Right lobe of liver (tissue), 6 donors: ENCODE results near the gene TMEM178A. TPM values are rescaled to one million over a fixed set of nuclear protein-coding genes. Genes with fewer than 3 reads are reported as not detected.

ENCODE experiments used
- ATAC-seq, 4 donors: fragments of 200-7000 bp; cut with Tn5 transposase; one replicate each; pipeline ENCODE4 v1.9.1; 2020; ENCODE audit warnings: mild to moderate bottlenecking in 4 of 4, moderate library complexity in 4 of 4
- DNase-seq, 3 donors: peaks; one replicate each; pipeline ENCODE4 v3.0.0-alpha.2; 2020
- H3K27ac ChIP-seq, 3 donors: fragments of 200-600 bp; one replicate each; pipeline ENCODE4 v1.8.0; 2022
- H3K27me3 ChIP-seq, 2 donors: fragments of 200-600 bp; one replicate each; pipeline ENCODE4 v1.8.0; 2022
- H3K36me3 ChIP-seq, 4 donors: fragments of 200-600 bp; sonication (generic) in 1 of 4; one replicate each; pipeline versions ENCODE4 v1.5.1 to v1.8.0; 2017 to 2022; ENCODE audit warnings: control low read depth in 1 of 4
- H3K4me1 ChIP-seq, 4 donors: fragments of 200-600 bp; sonication (generic) in 1 of 4; one replicate each; pipeline versions ENCODE4 v1.5.1 to v1.8.0; 2017 to 2022; ENCODE audit warnings: control low read depth in 1 of 4
- H3K4me3 ChIP-seq, 3 donors: fragments of 200-600 bp; one replicate each; pipeline ENCODE4 v1.8.0; 2022
- H3K9me3 ChIP-seq, 4 donors: fragments of 200-600 bp; sonication (generic) in 1 of 4; one replicate each; pipeline versions ENCODE4 v1.5.1 to v1.8.0; 2017 to 2022; ENCODE audit warnings: control low read depth in 1 of 4
- CTCF ChIP-seq, 4 donors: fragments of 200-600 bp in 3 of 4; fragments of 450-650 bp in 1 of 4; IDR thresholded peaks; one replicate each; pipeline versions ENCODE4 v1.5.1 to v1.8.0; 2016 to 2022; ENCODE audit warnings: antibody characterized with exemption in 4 of 4, mild to moderate bottlenecking in 2 of 4
- POLR2A ChIP-seq: fragments of 450-650 bp; IDR thresholded peaks from one replicate; pipeline ENCODE4 v1.6.1; 2017; ENCODE audit warnings: antibody characterized with exemption, mild to moderate bottlenecking
- WGBS: methylation state at CpG from one replicate; pipeline ENCODE4 v1.1.6; 2018; ENCODE audit warnings: low coverage, low lambda C conversion rate; ENCODE audit not compliant: insufficient coverage; ENCODE audit errors: missing lambda C conversion rate; 5-methylcytosine and 5-hydroxymethylcytosine counted together
- intact Hi-C, 2 donors: fragments of 100-400 bp; cut with DNase I; formaldehyde crosslinking; loops; one replicate each; pipeline versions ENCODE4 v1.11.2 to v1.14.1; 2022
- total RNA-seq, 6 experiments: library from RNA; depleted of rRNA in 2 of 6; stranded (reverse); fragments of >200 nt in 2 of 6; fragmentation: NEBNext Ultra II Directional in 3 of 6; extraction: Animal tissue kit (Norgen Biotek cat#: 25700) in 3 of 6; gene quantifications; one replicate each; pipeline versions ENCODE4 v1.1.0 to v1.2.4, GENCODE V29; 2016 to 2023
- donor health status: DM: no; HTN: yes; CAD: no.
- donor health status: DM: no; HTN: no; CAD: no.
- donor health status: DM: no; HTN: no; CAD: no.
- donor health status: DM: no; HTN: yes; CAD: no.
- donor health status: DM: no; HTN: yes; CAD: no.

The TMEM178A gene
- total RNA-seq, 6 experiments from 2014 or later, result 0.25 to 1.7 (median 1.4) TPM; not detected in 1

GRCh38 chr2:39682066-39682692 lies 16.5 kb downstream of the TMEM178A start:
- TF ChIP-seq CTCF (IDR thresholded peaks at IDR 0.05), result no peak
- TF ChIP-seq POLR2A, result no peak
- no peak for ATAC-seq
- 76% methylated on average over 2 of the region's 2 CpGs for WGBS
- no peaks in the 10 kb centered on the region for H3K27me3 ChIP-seq
- no peak overlapping the region for H3K4me3 ChIP-seq
- DNase-seq, result no peak
- no peak overlapping the region for H3K27ac ChIP-seq
- no peaks in the 10 kb centered on the region for H3K9me3 ChIP-seq
- H3K36me3 ChIP-seq, result no peaks in the 10 kb centered on the region
- intact Hi-C loops, result no loop called here
- no peaks in the 10 kb centered on the region for H3K4me1 ChIP-seq

- ATAC-seq (no peak), DNase-seq (no peak)
- Histone ChIP-seq H3K4me1 (no peaks in the 10 kb centered on the region), H3K9me3 (no peaks in the 10 kb centered on the region), H3K27me3 (no peaks in the 10 kb centered on the region), H3K36me3 (no peaks in the 10 kb centered on the region), H3K4me3 (no peak overlapping the region), H3K27ac (no peak overlapping the region)
- WGBS, result 80% methylated on average over 9 of the region's 9 CpGs
- TF ChIP-seq CTCF (IDR thresholded peaks at IDR 0.05) (no peak), POLR2A (no peak)
- intact Hi-C loops, result no loop called here
Measured at GRCh38 chr2:39683022-39683699, 17.4 kb downstream of the TMEM178A start.

GRCh38 chr2:39684464-39684863 lies 18.7 kb downstream of the TMEM178A start:
- ATAC-seq, result no peak
- Histone ChIP-seq H3K36me3 (no peaks in the 10 kb centered on the region), H3K27ac (no peak overlapping the region), H3K4me1 (no peaks in the 10 kb centered on the region), H3K27me3 (no peaks in the 10 kb centered on the region), H3K9me3 (no peaks in the 10 kb centered on the region), H3K4me3 (no peak overlapping the region)
- 71% methylated on average over 4 of the region's 5 CpGs for WGBS
- intact Hi-C loops, result no loop called here
- no peak for DNase-seq
- no peak for TF ChIP-seq POLR2A
- TF ChIP-seq CTCF (IDR thresholded peaks at IDR 0.05), result no peak

- H3K27ac ChIP-seq, result no peak overlapping the region
- WGBS, result 71% methylated on average over 1 of the region's 1 CpG
- ATAC-seq (peak in 1 of 4 donors; percentile 23), DNase-seq (no peak)
- H3K4me1 ChIP-seq, result no peaks in the 10 kb centered on the region
- H3K9me3 ChIP-seq, result no peaks in the 10 kb centered on the region
- intact Hi-C loops, result no loop called here
- H3K36me3 ChIP-seq, result no peaks in the 10 kb centered on the region
- no peaks in the 10 kb centered on the region for H3K27me3 ChIP-seq
- TF ChIP-seq CTCF (IDR thresholded peaks at IDR 0.05), result no peak
- TF ChIP-seq POLR2A, result no peak
- H3K4me3 ChIP-seq, result no peak overlapping the region
Measured at GRCh38 chr2:39685126-39685525, 19.4 kb downstream of the TMEM178A start.
